Right hindlimb (tissue), 1 donor: Measurements from ENCODE around the gene SUMF1.

Experiments
- DNase-seq: peaks from one replicate; pipeline ENCODE4 v3.0.0-alpha.2; 2018

Gene SUMF1

DNA sequence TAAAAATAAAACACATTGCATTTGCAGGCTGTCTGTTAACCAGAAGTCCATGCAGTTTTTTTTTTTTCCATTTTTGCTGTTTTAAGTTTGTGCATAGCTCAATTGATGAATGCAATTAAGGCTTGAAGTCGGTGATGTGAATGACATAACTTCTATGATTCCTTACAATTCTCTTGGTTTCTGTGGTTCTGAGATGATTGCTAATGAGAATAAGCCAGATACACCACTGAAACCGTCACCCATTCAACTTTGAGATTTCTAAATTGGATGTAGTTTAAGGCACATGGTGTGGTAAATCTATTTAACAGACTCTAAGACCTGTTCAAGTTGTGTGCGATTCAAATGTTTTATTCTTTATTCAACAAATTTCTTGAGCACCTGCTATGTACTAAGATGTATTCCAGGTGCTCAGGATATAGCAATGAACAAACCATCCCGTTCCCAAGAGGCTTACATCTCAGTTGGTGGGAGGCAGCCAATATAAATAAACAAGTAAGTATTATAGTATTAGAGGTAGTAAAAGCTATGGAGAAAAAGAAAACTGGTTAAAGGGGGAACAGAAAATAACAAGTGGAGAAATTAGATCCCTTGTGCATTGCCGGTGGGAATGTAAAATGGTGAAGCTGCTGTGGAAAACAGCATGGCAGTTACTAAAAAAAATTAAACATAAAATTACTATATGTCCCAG lies 30.1 kb upstream of the SUMF1 start:
- DNase-seq = no peak

DNA sequence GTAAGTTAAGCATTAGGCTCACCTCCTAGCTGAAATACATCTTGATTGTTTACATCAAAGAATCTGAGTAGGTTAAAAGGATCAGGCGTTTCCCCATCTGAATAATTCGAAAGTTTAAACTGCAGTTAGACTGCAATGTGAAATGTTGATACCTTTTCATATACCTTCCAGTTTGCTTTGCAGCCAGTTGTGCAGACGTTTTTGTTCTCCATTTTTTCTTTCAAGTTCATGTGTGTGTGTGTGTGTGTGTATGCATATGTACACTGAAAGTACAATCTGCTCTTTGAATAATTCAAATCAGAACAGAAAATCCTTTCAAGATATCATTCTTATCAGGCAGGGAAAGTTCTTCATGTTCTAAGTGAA lies 29.0 kb upstream of the SUMF1 start:
- no peak for DNase-seq

DNA sequence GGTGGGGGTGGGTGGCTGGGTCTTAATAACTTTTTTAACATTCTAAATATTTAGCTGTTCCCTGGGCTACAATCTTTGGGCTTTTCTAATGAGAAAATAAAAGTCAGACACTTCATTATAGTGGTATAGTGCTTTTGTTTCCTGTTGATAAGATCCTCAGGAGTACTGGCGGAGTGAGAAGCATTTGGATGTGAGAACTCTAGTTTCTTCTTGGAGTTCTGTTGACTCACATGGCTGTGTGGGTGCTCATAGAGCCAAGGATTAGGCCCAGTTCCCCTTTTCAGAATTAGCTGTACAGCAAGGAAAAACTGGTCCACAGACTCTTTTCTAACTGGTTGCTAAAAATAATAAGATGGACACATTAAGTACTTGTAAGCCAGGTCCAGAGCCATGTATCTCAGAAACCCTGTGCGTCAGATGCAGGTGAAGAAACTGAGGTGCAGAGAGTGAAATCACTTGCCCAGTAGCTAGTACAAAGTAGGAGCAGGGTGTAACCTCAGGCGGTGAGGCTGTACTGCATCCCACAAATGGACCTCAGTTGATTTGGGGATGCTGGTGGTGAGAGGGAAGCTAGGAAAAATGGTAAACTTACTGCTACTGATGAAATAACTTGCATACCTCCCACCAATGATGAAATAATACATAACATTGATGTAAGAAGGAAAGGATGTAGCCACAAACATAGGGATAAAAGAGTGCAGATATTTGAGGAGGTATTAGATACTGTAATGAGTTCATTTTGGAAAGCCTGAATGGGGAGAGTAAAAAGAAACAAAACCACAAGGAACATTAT lies 28.4 kb upstream of the SUMF1 start:
- DNase-seq = no peak

DNA sequence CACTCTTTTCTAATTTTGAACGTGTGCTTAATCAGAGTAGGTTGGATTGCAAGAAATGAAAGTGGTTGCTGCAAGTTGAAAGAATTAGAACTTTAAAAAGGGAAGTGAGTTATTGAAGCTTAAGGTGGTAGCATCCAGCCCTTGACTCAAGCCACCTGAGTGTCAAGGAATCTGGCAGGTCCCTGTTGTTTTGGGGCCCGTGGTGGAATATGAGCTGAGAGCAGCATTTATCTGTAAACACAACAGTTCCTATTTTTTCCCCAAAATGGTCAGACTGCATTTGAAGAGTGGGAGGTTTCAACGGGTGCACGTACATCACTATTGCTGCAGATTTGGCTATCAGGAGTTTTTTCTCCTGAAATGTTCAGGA lies 27.8 kb upstream of the SUMF1 start:
- DNase-seq = no peak

DNA sequence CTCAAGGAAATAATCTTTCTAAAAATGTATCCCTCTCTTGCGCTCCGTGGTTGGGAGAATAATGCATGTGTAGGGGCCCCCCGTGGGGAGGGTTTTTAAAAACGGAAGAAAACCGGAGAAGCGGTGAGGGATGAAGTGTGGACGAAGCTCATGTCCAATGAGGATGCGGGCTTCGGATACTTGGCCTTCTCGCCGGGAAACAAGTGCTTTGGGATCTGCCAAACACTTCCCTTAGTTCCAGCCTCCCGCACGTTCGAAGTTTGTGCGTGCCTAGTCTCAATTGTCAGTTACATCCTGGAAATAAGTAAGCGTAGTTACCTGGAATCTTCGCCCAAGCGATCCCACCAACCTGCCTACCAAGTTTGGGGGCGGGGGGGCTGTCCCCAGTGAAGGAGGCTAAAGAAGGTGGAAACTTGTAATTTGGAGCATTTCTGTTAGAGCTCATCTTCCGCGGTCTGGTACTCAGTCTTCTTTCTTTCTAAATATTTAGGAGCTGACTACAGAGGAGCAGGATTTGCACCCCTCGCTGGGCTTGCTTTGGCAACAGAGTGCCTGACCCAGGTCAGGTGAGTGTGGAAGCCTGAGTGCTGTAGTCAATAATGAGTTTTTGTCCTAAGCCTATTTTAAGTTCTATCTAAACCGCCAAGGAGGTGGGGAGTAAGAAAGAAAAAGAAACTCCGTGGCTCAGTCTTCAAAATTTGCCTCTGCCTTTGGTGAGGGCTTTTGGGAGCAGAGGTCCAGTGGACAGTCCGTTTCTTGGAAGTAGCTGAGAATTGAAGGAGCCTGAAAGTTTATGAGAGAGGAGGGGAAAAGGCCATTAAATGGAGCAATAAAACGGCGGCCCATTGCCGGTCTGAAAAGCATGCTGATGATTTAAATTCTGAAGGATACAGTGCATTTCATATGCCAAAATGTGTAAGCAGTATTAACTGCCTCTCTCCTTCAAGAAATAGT lies 27.1 kb upstream of the SUMF1 start:
- DNase-seq = peak; percentile 68

DNA sequence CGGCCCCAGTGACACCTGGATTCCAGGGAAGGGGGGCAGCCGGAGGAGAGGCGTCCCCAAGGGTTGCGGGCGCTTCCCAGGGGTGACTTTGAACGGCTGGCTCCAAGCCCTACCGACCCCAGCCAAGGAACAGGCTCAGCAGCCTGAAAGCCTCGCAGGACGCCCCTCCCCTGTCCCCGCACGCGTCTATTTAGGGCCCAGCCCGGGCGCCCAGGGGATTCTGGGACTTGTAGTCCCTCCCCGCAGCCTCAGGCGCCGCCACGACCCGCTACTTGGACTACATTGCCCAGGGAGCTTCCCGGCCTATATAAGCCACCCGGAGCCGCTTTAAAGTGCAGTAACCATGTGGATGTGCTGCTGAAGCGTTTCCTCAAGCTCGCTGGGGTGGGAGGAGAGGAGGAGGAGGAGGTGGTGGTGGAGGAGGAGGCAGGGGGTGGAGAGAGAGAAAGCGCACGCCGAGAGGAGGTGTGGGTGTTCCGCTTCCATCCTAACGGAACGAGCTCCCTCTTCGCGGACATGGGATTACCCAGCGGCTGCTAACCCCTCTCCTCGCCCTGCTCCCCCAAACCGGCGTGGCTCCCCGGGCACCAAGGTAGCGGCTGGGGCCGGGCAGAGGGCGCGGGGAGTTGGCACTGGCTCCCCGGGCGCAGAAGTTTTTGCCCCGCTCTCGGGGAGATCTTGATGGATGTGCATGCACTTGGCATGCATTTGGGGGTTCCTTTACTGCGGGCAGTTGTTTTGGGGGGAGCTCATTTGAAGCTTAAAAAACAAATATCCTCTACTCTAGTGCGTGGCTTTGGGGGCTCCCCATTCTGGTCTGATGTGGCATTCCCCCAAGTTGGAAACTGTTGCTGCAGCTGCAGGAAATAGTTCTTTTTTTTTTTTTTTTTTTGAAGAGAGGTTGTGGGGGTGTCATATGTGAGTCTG lies 26.2 kb upstream of the SUMF1 start, which contains the start of gene ITPR1:
TSS of gene ITPR1 (plus strand) at position 335 of the 927 bp plus-strand sequence. CDS start 23,144 bp downstream, outside the sequence.
- peak; percentile 99 for DNase-seq

DNA sequence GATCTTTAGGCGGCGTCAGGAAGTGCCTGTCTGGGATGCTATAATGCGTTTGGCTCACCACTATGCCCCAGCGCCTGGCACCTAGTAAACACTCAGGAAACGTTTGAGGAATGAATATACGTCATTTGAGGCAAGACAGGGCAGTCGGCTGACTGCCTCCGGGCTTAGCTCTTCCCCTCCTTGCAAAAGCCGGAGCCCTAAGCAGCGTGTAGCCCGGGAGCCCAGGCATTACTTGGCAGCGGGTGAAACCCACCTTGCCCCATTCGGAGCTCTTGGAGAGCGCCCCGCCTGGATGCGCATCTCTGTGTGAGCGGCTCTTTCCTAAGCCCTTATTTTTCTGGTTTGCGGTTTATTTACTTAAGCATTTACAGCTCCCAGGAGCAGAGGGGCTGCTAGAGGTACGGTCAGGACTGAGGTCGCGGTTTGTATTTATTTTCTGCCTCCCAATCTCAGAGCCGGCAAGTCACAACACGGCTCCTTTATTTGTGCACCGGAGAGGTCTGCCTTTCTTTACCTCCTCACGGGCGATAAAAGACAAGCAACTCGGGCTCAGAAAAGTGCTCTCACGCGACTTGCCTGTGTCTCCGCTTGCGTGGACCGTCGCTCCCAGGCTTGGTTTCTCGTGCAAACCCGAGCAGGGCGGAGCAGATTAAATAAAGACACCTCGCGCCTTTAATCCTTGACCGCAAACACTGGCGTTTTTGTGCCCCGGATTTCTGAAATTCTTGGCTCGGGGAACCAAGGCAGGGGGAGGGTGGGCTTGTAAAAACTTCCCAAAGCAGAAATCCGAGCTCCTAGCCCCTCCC lies 25.3 kb upstream of the SUMF1 start:
- peak; percentile 69 for DNase-seq

DNA sequence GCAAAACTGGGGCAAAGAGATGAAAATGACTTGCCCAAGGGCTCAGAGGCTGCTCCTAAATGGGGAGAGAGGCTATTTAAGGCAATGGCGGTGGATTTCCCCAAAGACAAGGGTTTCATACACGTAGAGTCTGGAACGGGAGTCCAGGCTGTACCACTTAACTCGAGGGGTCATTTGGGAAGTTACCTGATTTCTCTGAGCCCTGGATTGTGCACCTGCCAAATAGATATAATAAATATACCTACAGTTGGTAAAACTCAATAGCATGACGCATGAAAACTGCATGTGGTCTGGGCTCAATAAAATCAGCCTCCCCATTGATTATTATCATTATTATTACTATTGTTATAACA lies 24.8 kb upstream of the SUMF1 start:
- DNase-seq = no peak

DNA sequence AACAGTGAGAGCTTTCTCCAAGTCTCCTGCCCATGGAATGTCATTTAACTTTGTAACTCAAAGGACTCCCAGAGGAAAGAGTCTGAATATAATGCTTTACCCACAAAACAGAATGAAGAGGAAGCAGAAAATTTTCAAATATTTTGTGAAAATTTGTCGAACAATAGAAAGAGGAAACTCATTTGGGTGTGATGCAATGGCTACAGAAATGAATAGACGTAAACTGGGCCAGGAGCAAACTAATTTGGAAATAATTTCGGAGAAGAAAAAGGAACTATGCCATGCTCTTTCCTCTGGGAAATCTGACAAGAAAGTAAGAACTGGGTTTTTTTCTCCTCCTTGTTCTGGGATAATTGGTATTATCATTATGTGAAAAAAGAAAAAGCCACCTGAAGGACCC lies 11.2 kb upstream of the SUMF1 start:
- no peak for DNase-seq

DNA sequence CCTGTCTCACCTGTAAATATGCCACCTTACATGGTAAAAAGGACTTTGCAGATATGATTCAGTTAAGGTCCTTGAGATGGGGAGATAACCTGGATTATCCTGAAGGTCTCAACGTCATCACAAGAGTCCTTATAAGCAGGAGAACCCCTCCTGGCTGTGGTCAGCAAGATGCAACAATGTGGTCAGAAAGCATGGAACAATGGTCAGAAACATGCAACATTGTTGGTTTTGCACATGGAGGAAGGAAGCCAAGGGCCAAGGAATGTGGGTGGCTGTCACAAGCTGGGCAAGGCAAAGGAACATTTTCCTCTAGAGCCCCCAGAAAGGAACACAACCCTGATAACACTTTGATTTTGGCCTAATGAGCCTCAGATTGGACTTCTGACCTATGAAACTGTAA lies 9.4 kb upstream of the SUMF1 start:
- DNase-seq = no peak

DNA sequence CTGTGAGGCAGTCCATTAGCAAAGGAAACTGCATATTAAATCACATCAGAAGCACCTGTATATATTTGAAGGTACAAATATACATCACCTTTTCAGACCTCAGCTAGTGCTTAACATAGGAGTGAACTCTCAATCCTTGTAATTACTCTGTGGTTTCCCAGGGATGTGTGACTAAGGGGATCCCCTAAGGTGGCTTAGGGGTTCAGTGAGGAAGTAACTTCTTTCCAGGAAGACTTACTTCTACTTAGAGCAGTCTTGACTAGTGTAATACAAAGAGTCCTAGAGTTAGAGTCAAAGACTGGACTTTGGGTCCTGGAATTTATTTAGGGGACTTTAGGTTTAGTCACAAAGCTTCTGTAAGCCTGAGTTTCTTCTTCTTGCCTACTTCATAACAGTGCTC lies 8.7 kb upstream of the SUMF1 start:
- no peak for DNase-seq

DNA sequence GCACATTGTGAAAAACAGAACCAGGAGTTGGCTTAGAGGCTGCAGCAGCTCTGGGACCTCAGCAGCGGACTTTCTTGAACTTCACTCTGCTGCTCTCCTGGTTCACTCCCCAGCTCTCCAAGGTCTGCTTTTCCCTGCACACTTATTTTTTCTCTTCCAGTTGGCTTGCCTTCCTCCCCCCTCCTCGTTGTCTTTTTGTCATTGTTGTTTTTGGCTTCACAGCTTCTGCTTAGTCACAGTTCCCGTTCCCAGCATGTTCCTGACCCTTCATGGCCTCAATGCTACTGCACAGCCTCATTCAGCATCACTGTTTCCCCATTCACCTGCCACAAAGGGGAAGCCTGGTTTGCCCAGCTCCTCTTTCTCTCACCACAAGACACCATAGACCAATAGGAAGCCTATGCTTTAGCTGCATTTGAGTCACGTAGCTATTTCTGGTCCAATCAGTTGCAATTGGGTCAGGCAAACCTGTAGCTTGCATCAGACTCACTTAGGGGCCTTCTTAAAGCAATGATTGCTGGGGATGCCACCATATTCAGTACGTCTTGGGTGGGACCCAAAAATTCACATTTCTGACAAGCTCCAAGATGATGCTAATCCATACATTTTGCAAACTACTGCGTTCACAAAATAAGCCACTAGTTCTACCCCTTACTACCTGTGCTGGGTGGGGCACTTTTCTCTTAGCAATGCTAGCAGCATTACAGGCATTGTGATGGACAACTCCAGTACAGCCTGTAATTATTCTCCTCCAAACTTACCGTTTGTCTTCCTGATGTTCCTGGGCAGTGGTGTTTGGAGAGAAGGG lies 7.8 kb upstream of the SUMF1 start:
- DNase-seq = peak; percentile 32

DNA sequence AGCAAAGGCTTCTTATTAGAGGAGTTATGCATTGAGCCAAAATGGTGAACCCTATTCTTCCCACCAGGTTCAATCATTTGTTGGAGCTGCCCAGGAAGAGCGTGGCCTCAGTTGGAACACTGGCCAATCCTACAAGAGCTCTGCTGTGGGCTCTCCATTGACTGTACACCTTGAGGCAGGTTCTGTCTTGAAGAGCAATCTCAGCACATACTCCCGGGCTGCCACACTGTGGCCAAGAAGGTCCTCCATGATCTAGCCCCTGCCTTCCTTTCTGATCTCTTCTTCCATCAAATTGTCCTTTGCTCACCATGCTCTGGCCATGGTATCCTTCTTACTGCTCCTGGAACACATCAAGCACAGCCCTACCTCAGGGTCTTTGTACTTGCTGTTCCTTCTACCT lies 5.7 kb upstream of the SUMF1 start:
- DNase-seq = no peak

DNA sequence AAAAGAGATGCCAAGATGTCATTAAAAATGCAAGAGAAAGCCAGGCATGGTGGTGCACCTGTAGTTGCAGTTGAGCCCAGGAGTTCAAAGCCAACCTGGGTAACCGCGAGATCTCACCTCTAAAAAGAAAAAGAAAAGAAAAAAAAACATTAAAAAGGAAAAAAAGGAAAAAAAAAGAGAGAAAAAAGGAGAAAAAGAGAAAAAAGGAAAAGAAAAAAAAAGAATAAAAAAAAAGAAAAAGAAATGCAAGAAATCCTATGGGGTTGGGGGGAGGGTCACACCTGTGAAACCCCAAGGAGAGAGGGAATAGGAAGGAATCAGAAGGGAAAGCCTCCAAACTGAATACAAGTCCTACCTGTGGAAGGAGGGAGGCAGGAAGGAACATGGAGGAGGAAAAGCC lies 5.2 kb upstream of the SUMF1 start:
- DNase-seq = no peak

DNA sequence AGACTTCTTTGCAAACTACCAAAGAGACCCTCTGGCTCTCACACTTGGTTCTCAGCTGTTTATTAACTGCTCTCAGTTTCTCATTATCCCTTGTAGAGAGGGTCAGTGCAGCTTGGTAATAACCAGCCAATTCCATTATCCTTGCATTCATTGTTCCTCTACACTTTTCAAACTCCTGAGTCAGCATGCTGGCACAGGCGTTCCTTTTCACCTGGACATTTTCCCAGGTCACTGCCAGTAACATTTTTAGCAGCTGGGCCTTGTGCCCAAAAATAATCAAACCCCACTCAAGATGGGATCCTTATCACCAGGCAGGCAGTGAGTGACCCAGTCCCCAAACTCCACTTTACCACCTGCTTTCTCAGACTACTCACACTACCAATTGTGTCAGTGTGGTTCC lies 4.8 kb upstream of the SUMF1 start:
- DNase-seq = no peak

DNA sequence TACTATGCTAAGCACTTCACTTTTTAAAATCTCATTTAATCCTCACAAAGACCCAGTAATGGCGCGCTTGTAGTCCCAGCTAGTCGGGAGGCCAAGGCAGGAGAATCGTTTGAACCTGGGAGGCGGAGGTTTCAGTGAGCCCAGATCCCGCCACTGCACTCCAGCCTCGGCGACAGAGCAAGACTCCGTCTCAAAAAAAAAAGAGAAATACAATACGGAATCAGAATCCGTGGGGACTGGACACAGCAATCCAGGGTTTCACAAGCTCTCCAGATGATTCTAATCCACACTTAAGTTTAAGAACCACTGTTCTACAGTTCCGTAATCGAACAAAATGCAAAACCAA lies 426 bp upstream of the SUMF1 start:
- no peak for DNase-seq

DNA sequence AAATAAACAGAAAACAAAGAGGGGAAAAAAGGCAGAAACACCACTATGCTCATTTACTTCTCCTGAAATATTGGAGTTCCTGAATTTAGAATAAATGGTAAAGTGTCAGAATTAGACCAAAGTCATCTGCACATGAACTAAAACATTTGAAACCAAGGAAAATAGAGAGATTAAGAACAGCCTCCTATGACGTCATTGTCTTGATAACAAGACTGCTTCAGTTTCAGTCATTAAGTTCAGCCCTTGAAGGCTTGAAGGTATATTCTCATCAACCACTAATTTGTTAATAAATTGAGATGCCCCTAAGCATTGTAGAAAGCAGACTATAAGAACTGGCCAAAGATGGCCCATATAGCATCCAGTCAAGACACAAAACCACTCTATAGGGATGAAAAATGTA lies 2.5 kb downstream of the SUMF1 start:
- DNase-seq = no peak

DNA sequence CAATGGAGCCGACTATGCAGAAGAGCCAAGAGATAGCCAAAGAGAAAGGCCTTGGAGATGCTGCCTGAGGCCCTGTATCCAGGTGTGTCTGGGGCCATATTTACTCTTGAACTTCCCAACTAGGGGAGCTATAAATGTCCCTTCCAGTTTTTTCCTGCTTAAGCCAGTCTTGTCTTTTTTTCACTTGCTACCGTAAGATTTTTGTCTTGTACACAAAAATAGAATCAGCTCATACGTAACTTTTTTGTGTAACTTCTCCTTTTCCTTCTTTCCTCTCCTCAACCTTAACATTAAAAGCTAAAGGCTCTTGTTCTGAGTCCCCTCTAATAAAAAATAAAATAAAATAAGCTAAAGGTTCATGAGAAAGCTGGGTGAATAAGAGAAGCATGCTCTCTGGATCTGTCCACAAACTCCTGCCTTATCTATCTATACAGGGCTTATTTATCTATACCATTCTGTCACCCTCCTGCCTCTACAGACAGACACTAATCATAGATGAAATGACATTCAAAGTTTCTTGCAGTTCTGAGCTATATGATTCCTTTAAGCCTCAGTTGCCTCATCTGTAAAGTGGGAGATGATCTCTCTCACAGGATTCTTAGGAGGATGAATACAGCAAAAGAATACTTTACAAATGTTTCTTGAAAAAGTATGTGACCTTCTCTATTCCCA lies 4.6 kb downstream of the SUMF1 start:
- no peak for DNase-seq

DNA sequence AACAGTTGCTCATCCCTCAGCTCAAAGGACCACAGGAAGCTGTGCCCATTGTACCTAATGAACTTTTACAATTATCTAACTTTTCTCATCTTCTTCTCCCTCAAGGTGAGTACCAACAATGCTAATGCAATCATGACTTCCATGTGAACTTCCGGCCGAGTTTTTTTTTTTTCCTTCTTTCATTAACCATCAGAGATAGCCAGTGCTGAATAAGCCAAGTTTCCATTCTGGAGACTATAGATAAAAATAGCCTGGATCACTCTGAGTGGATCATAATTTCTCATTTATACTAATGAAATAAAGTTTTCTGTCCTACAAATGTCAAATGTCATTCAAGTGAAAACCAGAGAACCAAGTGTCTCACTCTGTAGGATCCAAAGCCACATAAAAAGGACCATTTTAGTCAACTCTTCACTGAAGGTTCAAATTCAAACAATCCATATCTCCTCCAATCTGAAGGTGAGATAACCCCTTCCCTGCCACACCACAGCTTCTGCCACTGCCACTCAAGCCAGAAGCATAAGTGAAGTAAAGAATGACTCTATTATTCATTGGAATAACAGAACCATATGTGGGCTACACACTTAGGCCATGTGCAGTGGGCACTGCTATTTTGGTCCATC lies 5.5 kb downstream of the SUMF1 start:
- no peak for DNase-seq

DNA sequence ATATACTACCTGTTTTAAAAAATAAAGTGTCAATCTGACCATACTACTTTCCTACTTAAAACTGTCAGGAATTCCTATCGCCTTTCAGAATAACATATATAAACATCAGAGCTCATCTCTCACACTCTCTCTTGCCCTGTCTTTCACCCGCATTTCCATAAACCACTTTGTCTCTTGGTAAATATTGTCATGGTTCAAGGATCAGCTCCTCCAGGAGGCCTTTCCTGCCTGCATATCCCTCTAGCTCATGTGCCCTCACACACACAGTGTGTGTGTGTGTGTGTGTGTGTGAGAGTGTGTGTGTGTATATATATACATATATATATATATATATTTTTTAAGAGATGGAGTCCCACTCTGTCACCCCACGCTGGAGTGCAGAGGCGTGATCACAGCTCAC lies 6.7 kb downstream of the SUMF1 start:
- no peak for DNase-seq
